ENCODE data around the gene FOXD1.

GRCh38 chr5:73434461-73434860 lies 14.1 kb downstream of the FOXD1 start:
- TF ChIP-seq SIN3A (IDR thresholded peaks at IDR 0.05; ENCODE audit: borderline replicate concordance, low read depth, low read length): no peak
- TF ChIP-seq CTCF (IDR thresholded peaks at IDR 0.05): peak; percentile 29; the same call in 1 of the 2 replicates
- TF ChIP-seq PBX3 (IDR thresholded peaks at IDR 0.05): no peak
- TF ChIP-seq SMC3 (IDR thresholded peaks at IDR 0.05; ENCODE audit: low read depth, low read length): no peak
- no peak for TF ChIP-seq GABPA (IDR thresholded peaks at IDR 0.05; ENCODE audit: low read depth)
- no peak for TF ChIP-seq ELF1 (IDR thresholded peaks at IDR 0.05)
- no peak for TF ChIP-seq EZH2phosphoT487 (IDR thresholded peaks at IDR 0.05; ENCODE audit: borderline replicate concordance, low read depth)
- no peak for TF ChIP-seq NRF1 (IDR thresholded peaks at IDR 0.05; ENCODE audit: low read depth, low read length)
- no peak for TF ChIP-seq POLR2AphosphoS5 (IDR thresholded peaks at IDR 0.05; ENCODE audit: low read depth, low read length)
- TF ChIP-seq FOXM1 (IDR thresholded peaks at IDR 0.05; ENCODE audit: low read depth): no peak

All from SK-N-SH (cell line).